GM13977 (cell line): Measurements from ENCODE around the gene HSPA14.
A peak's percentile ranks its signal among the peaks of the same experiment; 100 is the strongest.

ENCODE experiments used
- DNase-seq: peaks from one replicate; pipeline ENCODE4 v3.0.0; 2012; ENCODE audit warnings: low spot score
- CTCF ChIP-seq: IDR thresholded peaks from 2 replicates; pipeline ENCODE4 v1.5.1; 2012; ENCODE audit warnings: mild to moderate bottlenecking, control low read depth; ENCODE audit not compliant: insufficient read depth; ENCODE audit errors: extremely low read depth, missing control alignments
- in situ Hi-C: fragments of 300-500 bp; cut with MboI; formaldehyde crosslinking; loops from one replicate; pipeline ENCODE4 v1.12.0; 2022; ENCODE audit warnings: low sequenced_read_pairs, low pct_unique_long_range_greater_than_20kb, mixed read lengths, inconsistent platforms; ENCODE audit not compliant: unreplicated experiment

HSPA14 gene

DNA sequence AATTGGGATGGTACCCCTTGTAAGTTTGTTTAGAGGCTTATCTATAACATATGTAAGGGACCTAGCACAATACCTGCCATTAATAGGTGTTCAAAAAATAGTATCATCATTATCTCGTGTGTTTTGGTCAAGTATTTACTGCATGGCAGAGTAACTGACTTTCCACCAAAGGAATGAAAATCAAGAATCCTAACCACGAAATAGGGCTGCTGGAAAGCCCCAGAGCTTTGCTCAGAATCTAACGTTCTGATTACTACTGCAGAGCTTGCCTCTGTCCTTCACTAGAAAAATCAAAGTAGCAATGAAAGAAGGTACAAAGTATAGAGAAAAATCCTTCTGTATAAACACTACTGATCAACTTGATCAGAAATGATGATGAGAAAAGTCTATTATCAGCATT is 80.9 kb downstream of the HSPA14 start:
- in situ Hi-C loops: no loop called here
- TF ChIP-seq CTCF: no peak
- peak; percentile 16 for DNase-seq
